ENCODE measurements around the gene TTC27.
A peak's percentile ranks its signal among the peaks of the same experiment; 100 is the strongest.
"Not testable (repeated sequence)": the region's sequence is repeated elsewhere in the genome, so short reads cannot be mapped to it uniquely, and the experiment has no call there.

TTC27 gene

DNA sequence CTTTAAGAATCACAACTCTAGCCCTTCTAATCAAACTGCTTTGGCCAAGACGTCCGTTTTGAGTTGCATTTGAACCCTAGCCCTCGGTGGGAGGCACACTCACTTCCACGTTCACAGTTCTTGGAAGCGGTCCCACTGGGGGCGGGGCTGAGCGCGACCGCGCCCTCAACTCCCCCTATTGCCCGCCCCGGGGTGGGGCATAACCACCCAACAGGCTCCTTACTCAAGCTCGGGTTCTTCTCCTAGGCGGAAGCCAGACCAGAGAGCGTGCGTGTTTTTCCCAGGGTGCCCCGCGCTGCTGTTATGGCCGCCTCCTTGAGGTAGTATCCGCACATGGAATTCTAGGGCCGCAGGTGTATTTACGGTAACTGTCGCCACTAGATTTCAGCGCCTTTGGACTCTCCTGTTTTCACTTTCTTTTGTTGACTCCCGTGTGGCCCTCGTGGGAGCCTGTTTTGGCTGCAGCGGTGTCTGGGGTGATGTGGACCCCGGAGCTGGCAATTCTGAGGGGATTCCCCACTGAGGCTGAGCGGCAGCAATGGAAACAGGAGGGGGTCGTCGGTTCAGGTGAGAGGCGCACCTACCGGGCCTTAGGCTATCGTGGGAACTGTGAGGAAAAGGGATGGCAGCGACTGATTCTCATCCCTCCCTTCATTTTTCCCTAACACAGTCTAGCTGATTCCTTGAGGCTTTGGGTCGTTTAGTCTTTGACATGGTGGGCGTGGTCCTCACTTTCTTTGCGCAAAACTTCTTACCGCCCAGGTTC, at the start of gene TTC27:
Gene TTC27, plus strand, starts transcription at position 237 of the 766 bp plus-strand sequence. Its CDS starts 243 bp downstream, at position 480.
- DNase-seq: peak; percentile 96

DNA sequence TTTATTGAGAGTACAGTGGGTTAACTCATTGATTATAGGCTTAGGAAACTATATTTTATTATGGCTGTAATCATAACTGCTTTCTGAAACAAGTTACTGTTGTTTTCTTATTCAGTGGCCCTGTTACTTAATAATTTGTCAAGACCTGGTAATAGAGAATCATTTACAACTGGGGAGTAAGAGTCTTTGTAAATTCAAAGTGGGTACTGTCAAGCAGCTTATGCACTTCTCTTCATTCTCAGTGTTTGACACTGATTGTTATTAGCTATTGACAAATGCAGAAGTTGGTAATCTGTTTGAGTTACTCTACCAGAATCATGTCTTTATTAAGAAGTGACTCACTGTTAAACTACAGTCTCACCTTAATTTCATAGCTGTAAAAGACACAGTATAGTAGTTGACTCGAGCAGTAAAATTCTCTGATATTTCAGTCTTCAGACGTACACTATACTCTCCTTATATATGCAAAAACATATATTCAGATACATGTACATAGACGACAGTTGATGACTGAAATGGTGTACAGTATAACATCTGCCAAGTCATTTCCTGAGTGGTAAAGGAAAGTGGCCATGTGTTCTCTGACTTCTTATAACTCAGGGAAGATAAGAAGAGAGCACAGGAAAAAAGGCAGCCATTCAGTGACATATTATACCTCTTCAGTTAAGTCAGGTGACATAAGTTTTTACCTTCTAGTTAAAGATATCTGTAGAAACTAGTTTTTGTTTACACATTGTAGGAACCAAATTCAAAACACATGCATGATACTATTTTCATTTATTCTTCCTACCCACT, 36.0 kb upstream of the TTC27 start:
- DNase-seq: no peak

DNA sequence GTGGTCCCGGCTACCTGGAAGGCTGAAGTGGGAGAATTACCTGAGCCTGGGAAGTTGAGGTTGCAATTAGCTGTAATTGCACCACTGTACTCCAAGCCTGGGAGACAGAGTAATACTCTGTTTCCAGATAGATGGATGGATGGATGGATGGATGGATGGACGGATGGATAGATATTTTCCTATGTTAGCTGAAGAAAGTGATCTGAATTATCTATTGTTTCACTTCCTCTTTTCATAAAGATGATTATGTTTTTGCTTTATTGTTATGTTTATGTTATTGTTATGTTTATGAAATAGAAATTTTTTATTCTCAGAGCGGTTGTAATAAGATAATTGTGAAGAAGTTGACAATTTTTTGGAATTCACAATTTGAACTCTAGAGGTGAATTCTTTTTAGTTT, 33.3 kb upstream of the TTC27 start:
- no peak for DNase-seq

DNA sequence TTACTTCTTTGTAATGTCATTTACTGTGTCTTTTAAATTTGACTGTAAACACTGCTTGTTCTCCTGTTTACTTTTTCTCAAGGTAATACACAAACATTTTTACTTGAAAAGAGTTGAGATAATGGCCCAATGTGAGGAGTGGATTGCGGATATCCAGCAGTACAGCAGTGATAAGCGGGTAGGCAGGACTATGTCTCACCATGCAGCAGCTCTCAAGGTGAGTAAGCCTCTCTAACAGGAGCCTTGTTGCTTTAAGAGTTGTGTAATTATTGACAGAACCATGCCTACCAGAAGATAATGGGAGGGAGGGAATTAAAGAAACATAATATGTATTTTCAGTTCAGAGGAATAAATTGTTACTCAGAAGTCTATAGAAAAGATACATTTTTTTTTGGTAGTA, 16.5 kb upstream of the TTC27 start:
- no peak for DNase-seq

DNA sequence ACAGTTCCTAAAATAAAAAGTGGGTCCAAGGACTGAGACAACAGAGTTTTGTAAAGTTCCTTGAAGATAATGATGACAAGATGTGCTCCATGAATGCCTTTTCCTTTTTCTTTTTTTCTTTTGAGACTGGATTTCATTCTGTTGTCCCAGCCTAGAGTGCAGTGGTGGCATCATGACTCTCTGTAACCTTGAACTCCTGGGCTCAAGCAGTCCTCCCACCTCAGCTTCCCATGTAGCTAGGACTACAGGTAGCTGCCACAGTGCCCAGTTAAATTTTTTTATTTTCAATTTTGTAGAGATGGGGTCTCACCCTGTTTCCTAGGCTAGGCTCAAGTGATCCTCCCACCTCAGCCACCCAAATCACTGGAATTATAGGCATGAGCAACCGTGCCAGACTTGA, 16.1 kb upstream of the TTC27 start:
- no peak for DNase-seq

DNA sequence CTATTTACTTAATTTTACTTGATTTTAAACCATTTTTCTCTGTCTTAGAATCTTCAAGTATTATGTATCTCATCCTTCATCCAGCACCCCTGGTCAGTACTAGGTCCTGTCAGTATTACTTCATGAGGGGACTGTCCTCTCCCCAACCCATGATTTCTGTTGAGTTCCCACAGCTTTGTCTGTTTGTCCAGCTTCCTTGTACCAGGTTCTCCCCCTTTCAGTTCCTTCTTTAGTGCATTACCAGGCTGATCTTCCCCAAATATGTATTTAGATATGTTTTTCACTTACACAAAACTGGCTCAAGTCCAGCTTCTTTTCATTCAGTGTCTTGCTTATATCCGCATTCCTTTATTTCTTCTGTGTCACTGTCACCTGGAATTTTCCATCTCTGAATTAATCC, 13.8 kb upstream of the TTC27 start:
- no peak for DNase-seq

DNA sequence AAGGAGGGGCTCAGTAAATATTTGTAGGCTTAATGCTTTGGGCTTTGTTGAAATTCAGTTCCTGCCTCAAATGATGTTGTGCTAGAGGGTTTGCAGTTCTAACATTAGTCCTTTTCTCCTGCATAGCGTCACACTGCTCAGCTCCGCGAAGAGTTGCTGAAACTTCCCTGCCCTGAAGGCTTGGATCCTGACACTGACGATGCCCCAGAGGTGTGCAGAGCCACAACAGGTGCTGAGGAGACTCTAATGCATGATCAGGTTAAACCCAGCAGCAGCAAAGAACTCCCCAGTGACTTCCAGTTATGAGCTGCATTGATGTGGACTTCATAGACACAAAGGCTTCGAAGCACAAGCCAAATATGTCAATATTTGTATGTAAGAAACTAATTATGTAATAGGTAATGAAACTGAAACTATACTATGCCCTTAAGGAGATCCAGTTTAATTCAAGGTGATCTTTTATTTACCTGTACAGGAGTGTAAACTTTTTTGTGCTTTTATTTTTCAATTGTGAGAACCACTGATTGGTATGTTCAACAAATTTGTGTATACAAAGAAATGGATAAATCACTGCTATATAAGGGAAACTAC, 10.2 kb upstream of the TTC27 start:
- DNase-seq: no peak

DNA sequence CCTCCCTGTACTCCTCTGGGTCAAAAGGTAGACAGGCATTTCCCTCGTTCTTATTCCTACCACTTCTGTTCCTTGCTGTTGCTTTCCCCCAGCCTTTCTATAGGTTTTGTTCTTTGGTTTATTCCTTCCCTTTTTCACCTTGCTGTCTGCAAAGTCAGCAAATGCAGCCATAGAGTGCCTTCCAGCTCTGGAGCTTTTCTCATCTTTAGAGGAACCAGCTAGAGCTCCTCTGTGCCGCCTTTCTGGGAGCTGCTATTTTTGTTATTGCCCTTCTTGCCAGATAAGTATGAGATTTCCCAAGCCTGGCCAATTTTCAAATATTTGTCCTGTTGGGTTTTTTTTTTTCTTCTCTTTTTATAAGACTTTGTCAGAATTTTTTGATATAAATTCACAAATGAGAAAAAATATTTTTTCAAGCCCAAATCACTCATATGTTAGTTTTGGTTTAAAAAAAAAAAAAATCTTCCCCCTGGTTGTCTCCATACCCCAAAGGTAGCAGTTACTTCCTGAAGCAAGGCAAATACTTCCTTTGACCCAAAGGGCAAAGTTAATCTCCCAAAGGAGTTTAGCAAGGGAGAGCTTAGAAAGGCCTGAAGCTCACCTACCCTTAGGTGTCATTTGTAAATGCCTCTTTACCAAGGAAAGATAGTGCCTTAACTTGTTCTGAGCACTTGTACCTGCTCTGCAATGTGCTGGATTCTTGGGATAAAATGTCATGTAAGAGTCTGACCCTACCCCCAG, 5.1 kb upstream of the TTC27 start:
- DNase-seq: no peak

DNA sequence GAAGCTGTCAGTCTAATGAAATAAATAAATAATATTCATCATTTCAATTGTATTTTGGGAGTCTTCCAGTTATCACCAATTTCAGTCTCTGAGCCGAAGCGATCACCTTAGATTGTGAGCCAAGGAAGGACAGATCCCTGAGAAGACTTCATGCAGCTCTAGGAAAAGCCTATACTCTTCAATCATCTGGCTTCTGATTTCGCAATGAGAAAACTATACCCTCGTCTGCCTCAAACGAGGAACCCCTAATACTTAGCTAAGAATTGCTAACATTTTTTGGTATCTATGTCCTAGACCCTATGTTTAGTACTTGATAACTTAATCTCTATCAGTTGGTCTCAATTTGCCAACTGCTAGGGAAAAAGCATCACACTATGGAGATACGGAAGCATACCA, 4.5 kb upstream of the TTC27 start:
- DNase-seq: no peak

DNA sequence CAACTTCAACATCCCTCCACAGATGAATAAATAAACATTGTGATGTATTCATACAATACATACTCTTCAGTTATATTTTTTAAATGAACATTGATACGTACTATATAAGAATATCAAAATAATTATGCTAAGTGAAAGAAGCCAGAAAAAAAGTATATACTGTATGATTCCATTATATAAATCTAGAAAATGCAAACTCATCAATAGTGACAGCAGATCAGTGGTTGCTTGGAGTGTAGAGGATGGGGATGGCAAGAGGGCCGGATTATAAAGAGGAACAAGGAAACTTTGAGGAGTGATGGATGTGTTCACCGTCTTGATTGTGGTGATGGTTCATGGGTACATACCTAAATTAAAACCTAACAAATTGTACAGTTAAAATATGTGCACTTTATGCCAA, 3.0 kb upstream of the TTC27 start:
- DNase-seq: no peak

DNA sequence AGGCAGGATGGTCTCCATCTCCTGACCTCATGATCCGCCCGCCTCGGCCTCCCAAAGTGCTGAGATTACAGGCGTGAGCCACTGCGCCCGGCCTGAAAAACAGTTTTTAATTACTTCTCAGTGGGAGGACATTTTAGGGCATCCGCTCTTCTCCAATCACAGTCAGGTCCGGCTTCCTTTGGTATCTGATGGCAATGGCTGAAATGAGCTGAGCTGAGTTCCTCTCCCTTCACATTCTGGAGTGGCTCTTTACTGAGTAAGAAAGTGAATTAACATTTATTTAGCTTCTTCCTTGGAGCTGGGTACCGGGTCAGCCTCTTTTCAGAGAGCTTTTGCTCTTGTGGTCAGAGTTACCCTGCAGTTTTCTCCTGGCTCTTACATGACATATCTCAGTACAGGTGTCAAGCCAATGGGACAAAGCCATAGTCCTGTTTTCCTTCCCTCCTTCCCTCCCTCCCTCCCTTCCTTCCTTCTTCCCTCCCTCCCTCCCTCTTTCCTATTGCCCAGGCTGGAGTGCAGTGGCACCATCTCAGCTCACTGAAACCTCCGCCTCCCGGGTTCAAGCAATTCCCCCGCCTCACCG, 1.1 kb upstream of the TTC27 start:
- DNase-seq: no peak

DNA sequence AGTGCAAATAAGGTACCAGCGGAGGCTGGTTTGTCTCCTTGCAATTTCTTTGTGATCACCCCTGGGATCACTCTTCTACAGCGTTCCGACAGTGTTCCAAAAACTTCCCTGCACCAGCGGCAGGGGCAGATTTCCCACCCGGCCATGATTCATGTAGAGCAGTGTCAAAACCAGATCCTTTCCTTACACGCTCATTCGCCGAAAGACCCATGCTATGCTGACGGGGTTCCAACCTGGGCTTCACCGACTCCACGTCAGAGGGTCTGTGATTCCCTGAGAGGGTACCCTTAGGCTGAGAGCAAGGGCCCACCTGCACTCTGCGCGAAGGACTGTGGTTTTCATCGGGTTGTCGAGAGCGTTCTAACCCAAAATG, 423 bp upstream of the TTC27 start:
- no peak for DNase-seq

DNA sequence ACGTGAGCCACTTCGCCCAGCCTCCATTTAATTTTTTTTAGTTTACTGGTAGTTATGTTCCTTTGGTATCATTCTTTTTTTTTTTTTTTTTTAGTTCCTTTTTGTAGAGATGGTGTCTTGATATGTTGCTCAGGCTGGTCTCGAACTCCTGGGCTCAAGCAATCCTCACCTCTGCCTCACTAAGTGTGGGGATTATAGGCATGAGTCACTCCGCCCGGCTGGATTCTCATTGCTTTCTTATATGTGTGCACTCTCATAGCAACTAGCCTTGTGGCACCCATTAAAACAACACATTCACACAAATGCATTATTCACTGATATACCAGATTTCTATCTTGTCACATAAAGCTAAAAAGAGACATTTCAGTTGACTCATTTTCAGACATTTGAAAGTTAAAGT, 4.2 kb downstream of the TTC27 start:
- no peak for DNase-seq

DNA sequence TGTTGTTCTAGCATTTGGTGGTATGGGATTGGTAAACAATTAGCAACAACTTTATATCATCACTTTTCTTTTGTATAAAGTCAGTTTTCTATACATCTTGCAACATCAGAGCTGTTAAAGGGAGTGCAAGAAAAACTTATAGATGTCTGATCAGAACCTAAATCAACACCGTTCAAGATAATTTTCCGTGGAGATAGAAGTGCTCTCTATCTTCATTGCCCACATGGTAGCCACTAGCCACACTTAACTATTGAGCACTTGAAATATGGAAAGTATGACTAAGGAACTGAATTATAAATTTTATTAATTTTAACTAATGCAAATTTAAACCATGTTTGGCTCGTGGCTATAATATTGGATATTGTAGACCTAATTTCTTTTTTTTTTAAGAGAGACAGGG, 5.2 kb downstream of the TTC27 start:
- DNase-seq: no peak

DNA sequence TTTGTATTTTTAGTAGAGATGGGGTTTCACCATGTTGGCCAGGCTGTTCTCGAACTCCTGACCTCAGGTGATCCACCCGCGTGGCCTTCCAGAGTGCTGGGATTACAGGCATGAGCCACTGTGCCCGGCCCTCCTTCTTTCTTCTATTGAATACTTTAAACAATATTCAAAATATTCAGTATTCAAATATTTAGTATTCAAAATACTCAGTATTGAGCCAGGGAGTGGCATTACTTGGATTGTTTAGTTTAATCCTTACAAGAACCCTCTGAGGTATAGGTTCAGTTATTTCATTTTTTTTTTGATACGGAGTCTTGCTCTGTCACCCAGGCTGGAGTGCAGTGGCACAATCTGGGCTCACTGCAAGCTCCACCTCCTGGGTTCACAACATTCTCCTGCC, 10.7 kb downstream of the TTC27 start:
- not testable (repeated sequence) for DNase-seq

DNA sequence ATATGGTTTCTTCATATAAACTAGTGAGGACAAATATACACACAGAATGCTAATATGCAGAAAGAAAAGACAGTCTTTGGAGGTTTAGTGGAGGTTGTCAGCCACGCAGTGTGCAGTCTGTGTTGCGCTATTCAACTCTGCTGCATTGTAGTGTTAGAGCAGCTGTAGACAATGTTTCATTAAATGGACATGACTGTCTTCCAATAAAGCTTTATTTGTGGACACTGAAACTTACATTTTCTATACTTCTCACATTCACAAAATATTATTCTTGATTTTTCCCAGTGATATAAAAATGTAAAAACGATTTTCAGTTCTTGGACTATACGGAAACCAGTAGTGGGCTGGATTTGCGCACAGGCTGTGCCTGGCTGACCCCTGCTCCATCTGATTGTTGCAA, 13.3 kb downstream of the TTC27 start:
- no peak for DNase-seq

DNA sequence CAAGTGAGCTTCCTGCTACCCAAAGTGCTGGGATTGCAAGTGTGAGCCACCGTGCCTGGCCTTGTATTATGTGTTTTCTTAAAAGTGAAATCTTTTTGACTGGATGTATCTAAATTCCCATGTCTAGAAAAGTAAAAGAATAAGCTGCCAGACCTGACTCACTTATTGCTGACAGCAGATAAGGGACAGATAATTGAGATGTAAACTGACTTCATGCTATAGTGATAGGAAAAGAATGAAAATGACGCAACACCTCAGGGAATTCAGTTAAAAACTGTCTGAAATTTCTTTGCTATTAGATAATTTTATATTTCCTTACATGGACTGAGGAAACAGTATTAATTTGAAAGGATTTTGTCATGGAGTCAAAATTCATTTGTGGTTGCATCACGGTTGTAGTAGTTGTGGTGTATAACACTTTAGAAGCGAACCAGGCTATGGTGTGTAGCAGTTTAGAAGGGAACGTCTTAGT, 19.4 kb downstream of the TTC27 start:
- no peak for DNase-seq

DNA sequence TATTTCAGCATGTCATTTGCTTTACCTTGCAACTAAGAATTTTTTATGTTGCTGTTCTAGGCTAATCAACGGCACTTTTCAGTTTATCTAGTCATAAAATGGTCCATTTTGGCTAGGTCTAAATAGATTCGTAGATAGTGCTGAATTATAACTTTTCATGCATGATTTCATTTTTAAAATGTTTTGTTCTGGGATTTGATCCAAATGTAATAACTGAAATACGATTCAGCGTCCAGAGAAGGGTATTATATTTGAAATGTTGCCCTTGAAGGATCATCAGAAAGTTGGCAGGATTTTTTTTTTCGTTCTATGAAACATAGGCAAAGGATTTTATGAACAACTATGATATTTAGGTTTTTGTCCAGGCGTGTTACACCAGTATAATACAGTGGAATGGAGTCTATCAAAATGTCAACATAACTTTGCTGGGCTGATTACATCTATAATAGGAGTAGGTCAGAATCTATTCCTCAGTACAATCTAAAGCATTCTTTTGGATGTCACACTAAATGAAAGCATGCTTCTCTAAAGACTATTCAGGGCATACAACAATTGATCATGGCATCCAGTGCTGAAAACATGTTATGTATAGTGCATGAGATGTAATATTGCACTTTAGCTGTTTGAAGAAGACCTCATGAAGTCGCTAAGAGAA, 24.8 kb downstream of the TTC27 start:
- DNase-seq: no peak

DNA sequence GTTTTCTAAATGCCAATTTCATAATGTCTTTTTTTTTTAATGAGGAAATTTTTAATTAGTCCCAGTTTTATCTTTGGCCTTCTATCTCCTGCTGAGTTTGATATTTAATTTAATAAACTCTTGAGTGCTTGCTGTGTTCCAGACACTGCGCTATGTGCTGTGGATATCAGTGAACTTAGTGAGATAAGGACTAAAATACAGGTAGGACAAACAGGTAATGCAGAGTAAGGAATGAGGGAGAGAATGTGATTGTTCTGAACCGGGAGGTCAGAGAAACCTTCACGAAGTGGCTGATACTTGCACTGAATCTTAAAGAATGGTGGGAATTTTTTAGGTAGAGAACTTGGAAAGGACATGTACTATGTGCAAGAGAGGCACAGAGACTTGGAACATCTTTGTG, 28.2 kb downstream of the TTC27 start:
- DNase-seq: no peak

DNA sequence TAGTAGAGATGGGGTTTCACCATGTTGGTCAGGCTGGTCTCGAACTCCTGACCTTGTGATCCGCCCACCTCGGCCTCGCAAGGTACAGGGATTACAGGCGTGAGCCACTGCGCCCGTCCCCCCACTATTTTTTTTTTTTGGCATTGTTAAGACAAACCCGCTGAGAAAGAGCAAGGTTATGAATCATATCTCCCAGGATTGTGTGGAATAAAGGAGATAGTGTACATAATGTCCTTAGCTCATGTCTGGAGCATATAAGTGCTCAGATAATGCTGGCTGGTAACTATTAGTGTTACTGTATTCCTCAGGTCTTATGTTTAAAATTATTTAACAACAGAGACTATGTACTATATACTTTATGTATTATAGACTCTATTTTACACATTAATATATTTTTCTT, 36.0 kb downstream of the TTC27 start:
- DNase-seq: no peak

DNA sequence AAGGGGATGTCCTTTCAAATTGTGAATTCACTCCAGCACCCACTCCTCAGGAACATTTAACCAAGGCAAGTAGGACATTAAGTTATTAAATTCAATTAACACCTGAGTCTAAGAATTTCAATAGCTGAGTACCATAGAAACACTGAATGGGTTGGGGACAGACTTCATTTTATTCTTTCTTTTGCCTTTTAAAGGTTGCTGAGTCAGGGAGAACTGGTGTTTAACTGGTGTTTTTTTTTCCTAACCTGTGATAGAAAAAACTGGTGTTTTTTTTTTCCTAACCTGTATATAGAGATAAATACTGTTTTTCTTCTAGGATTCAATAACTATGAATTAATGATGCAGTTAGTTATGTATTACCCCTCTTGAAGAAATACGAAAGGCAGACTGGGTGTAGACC, 38.9 kb downstream of the TTC27 start:
- no peak for DNase-seq

DNA sequence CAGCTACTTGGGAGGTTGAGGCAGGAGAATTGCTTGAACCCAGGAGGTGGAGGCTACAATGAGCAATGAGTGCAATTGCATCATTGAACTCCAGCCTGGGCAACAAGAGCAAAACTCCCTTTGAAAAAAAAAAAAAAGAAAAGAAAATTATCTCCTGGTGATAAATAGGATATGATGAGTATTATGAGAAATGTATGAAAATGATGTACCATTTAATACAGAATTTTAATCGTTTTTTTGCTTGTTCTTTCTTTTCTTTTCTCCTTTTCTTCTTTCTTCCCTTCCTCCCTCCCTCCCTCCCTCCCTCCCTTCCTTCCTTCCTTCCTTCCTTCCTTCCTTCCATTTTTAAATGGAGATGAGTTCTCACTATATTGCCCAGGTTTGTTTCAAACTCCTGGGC, 40.4 kb downstream of the TTC27 start:
- DNase-seq: no peak

Measured in right forelimb (tissue), 1 donor.